ENCODE measurements around the gene YDJC.

DNA sequence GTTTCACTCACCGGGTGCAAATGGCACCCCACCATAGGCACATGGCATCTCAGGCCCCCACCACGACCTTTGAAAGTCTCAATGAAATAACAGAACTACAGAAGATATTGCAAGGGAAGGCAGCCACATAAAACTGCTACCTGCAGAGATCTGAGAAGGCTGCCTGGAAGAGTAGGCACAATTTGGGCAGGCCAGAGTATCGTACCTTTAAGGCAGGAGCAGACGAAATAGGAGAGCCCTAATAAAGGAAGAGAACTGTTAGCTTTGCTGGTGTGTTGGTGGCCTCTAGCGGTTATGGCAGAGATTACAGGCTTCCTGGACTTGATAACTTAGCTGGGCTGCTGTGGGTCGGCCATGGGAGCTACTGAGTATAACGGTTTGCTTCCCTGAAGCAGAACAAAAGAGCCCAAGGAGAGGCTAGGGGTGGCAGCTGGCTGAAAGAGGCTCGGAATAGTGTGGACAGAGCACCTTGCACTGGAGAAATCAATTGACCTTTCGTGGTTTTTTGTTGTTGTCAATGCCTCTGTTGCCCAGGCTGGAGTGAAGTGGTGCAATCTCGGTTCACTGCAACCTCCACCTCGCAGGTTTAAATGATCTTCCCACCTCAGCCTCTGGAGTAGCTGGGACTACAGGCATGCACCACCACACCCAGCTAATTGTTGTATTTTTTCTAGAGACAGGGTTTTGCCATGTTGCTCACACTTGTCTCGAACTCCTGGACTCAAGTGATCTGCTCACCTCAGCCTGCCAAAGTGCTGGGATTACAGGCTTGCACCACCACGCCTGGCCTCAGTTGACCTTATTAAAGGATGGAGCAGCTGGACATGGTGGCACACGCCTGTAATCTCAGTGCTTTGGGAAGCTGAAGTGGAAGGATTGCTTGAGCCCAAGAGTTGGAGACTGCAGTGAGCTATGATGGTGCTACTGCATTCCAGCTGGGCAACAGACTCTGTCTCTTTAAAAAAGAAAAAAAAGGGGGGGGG, 17.1 kb upstream of the YDJC start:
- TF ChIP-seq CTCF (conservative IDR thresholded peaks at IDR 0.05; ENCODE audit: low read depth, low read length) (peak; percentile 91), POLR2A (IDR thresholded peaks at IDR 0.05; ENCODE audit: low read depth, low read length) (peak; percentile 53; the same call in 1 of the 2 replicates), MAZ (IDR thresholded peaks at IDR 0.05; ENCODE audit: borderline replicate concordance, low read depth, low read length) (no peak)

Data from IMR-90 (cell line).